NCI-H2227 treated with DMSO at 0.1 percent for 48 hours (cell line): ENCODE measurements around the gene CRCP.

Experiments used
- DNase-seq: peaks from one replicate; lab custom pipeline; 2025; lab: John Stamatoyannopoulos, UW

Gene CRCP

DNA sequence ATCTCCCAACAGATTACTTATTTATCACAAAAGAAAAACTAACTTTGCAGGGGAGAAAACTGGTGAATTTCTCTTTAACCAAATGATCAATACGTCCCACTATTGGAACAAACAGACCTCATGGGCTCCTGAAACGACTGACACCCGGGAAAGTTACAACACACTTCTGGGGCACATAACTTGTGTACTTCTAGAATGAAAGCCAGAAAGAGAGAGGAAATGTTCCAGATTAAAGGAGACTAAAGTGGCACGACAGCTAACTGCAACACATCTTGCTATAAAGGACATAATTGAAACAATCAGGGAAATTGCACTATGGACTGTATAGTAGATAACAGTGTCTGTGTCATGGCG lies 75.8 kb downstream of the CRCP start:
- no peak for DNase-seq

DNA sequence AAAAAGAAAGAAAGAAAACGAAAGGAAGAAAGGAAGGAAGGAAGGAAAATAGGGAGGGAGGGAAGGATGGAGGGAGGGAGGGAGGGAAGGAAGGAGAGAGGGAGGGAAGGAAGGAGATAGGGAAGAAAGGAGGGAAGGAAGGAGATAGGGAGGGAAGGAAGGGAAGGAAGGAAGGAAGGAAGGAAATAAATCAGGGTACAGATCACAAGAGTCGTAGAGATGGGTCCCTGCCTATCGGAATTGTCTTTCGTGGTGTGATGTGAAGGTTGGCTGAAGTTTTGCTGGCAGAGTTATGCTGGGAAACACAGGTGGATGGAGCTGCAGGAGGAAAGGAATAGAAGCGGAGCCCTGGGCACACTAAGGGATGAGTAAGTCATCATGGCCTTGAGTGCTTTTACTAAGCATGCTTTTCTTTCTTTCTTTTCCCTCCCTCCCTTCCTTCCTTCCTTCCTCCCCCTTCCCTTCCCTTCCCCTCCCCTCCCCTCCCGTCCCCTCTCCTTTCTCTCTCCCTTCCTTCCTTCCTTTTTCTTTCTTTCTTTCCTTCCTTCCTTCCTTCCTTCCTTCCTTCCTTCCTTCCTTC lies 78.6 kb downstream of the CRCP start:
- no peak for DNase-seq

DNA sequence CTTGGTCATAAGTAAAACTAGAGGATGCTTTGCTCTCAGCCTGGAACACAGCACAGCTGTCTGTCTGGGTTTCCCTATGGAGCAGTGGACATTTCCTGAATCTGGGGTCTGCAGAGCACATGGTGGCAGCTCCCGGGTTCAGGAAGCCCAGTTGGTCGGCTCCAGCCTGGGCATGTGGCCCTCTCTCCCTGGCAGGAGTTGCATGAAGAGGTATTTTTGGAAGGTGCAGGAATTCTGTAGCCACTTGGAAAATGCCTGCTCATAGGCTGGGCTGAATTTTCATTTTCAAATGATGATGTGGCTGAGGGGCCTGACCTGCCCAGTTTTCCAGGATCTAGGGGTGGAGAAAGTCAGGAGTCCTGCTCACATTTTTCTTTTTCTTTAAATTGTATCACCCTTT lies 83.8 kb downstream of the CRCP start:
- no peak for DNase-seq

DNA sequence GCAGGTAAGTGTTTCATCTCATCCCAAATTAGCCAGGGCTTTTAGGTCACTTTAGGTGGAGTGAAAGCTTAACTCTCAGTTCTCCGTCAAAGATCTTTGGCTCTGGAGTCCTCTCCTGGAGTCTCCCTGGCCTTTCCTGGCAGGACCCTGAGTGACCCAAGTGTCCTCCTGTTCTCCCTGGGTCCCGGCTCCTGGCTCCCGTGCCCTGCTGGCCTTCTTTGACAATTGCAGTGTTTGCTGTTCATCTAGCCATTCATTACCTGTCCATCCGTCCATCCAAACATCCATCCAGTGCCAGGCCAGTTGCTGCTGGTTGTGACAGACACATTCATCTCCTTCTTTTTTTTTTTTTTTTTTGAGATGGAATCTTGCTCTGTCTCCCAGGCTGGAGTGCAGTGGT lies 84.3 kb downstream of the CRCP start:
- DNase-seq = no peak

DNA sequence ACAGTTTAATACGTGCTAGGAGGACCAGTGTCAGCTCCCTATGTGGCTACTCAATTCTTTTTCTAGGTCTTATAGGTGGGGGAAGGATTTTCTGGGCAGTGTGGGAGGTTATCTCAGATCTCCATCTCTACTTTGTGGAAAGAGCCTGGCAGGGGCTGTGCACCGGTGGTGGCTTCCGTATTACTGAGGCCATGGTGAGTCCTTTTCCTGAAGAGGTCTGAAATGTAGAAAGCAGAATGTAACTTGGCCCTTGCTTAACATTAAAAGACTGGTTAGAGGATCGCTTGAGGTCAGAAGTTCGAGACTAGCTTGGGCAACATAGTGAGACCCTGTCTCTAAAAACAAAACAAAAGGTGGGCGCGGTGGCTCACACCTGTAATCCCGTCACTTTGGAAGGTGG lies 87.8 kb downstream of the CRCP start:
- no peak for DNase-seq
